SKM-1 treated with dmso at 0.1 percent for 144 hours (cell line): Measurements from ENCODE around the gene GLT1D1.

Experiments
- DNase-seq: peaks from one replicate; lab custom pipeline; 2025; ENCODE audit not compliant: unreplicated experiment; lab: John Stamatoyannopoulos, UW

GLT1D1 gene

GRCh38 chr12:128959901-128960300 lies 106.6 kb downstream of the GLT1D1 start:
- no peak for DNase-seq

GRCh38 chr12:128961308-128961902 lies 108.1 kb downstream of the GLT1D1 start:
- DNase-seq: no peak

GRCh38 chr12:128961957-128962356 lies 108.7 kb downstream of the GLT1D1 start:
- DNase-seq: no peak

DNA sequence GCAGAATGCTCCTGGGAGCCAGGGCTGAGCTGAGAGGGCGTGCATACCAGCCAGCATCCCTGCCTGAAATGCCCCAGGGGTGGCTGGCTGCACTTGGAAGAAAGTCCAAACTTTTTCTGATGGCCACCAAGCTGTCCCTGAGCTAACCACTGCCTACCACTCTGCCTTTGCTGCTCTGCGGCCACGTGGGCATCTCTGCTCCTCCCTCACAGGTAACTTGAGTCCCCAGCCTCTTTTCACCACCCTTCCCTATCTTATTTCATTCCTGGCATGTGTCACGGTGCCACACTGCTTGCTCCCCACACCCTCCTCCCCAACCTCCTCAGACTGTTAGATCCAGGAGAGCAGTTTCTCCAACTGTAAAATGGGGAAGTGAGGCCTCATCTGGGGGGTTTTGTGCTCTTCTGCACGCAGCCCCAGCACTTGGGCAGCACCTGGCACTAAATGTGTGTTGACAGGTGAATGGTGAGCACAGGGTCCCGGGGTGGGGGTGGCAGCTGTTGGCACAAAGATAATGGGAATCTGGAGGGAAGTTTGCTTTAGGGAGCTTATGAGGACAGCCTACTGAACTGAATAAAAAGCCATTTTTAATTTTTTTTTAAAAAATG lies 113.0 kb downstream of the GLT1D1 start:
- DNase-seq: no peak

DNA sequence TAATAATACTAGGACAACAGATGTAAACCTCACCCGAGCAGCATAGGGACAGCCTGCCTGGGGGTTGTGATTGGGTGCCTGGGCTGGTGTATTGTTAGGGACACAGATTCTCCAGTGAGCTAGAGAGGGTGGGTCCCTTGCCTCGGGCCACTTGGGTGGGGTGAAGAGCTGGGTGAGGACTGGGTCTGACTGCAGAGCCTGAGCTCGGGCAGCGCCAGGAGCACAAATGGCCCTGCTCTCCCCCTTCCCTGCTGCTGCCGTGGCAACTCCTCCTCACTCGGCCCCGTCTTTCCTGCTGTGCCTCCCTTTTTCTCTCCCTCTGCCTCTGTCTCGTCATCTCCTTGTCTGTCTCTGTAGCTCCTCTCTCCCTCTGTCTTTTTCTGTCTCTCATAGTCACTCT lies 115.4 kb downstream of the GLT1D1 start:
- DNase-seq: no peak

- DNase-seq: no peak
Observed at GRCh38 chr12:128969480-128970055, 116.3 kb downstream of the GLT1D1 start.

DNA sequence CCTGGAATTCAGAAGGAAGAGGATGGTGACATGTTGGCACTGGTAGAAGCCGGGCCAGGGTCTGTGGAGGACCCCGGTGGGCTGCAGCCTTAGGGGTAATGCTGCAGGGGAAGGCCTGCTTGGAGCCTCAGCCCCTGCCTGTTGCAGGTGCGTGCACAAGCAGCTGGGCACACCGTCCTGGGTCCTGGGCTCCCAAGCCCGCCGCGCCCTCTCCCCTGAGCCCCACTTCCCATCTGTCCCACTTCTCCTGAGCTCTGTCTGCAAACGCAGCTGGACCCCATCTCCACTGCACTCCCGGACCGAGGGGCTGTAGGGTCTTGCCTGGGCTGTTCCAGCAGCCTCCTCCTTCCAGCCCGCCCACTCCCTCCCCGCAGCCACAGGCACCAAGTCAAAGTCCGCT lies 116.8 kb downstream of the GLT1D1 start:
- no peak for DNase-seq

GRCh38 chr12:128970941-128971340 lies 117.7 kb downstream of the GLT1D1 start:
- no peak for DNase-seq

GRCh38 chr12:128971802-128972201 lies 118.5 kb downstream of the GLT1D1 start:
- no peak for DNase-seq

DNA sequence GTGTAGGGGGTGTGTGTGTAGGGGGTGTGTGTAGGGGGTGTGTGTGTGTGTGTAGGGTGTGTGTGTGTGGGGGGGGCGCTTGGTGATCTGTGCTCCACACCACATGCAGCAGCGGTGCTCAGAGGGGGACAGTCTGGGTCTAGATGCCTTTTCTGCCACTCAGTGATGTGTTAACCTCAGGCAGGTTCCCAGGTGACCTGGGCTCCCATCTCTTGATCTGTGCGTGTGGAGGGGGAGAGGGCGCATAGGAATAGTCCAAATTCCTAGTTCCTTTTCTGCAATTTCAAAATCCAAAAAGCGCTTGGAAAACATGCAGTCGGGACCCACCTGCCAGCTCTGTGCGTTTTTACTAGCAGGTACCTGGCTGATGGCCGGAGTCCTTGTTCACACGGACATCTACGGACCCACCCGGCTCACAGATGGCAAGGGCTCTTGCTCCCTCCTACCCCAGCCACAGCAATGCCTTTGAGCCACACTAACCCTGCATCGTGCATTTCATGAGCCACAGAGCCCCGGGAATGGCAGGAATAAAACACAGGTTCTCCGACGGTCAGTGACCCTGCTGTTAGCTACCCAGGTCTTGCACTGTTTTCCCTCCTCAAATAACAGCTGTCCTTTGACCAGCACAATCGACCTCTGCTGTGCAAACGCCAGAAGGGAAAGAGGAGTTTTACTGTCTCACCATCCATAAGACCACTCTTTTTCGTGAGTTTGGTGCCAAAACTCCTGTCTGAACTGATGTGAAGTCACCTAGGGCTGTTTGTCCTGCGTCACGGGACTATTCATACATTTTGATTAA lies 120.8 kb downstream of the GLT1D1 start:
- DNase-seq: no peak

GRCh38 chr12:128974881-128975280 lies 121.6 kb downstream of the GLT1D1 start:
- no peak for DNase-seq

- no peak for DNase-seq
Observed at GRCh38 chr12:128976120-128976738, 123.0 kb downstream of the GLT1D1 start.

DNA sequence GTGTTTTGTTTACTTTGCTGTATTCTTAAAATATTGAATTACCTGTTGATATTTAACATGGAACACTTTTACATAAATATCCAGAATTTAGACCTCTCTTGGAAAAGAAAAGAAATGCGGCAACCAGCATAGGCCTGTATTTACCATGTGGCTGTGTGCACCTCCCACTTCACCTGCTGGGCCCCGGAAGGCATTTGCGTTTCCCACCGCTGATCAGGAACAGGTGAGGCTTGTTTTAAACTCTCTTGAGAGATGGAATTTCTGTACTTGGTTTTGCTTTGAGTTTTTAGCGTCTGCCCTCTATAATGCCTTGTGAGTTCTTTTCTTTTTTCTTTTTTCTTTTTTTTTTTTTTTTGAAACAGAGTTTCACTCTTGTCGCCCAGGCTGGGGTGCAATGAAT lies 124.2 kb downstream of the GLT1D1 start:
- no peak for DNase-seq

GRCh38 chr12:128978067-128978466 lies 124.8 kb downstream of the GLT1D1 start:
- DNase-seq: no peak

DNA sequence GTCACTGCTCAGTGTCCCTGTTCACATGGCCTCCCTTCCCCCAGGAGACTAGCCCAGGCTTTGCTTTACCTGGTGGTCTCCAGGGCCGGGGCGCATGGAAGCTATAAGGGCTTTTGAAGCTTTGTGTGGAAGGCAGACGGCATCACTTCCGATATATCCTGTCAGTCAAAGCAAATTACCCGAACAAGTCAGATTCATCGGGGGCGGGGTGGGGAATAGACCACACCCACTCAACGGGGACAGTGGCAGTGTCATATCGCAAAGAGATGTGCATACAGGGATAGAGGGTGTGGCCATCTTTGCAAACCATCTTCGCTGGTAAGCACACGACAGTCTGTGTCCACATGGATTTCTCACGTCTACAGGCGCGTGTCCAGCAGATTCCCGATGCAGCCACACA lies 127.3 kb downstream of the GLT1D1 start:
- no peak for DNase-seq

DNA sequence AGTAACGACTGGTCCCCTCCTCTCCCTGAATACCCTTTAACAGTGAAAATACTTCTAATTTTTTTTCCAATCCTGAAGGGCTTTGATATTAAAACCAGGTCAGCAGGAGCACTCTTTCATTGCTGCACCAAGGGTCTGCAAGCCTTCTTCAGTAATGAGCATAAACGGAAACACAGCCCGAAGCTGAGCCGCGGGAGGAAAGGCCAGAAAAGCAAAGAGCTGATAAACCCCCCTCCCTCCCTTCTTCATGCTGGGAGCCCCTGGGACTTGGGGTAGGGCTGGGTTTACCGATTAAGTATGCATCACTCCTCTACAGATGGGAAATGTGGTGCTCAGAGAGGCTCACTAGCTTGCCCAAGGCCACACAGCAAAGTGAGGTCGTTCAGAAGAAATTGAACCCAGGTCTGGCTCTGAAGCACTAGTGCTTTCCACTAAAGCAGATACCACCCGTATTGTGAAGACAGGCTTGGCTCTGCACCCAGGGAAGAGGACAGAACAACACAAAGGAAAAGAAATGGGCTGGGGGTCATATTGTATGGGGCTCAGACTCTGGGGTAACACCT lies 128.8 kb downstream of the GLT1D1 start:
- no peak for DNase-seq

DNA sequence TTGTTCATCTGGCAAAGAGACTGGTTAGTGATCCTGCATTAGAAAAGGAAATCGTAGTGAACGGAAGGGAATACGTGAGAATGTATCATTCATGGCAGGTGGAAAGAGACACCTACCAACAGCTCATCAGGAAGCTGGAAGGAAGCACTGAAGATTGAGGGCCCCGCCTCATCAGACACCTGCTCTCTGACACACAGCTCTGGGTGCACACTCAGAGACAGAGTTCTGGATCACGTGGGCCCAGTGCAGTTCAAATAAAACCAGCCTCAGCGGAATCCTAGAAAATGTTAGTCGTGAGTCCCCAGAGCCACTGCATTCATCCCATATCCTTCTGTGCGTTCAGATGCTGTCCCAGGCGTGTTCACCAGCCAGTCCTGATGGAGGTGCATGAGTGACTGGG lies 129.7 kb downstream of the GLT1D1 start:
- DNase-seq: no peak

DNA sequence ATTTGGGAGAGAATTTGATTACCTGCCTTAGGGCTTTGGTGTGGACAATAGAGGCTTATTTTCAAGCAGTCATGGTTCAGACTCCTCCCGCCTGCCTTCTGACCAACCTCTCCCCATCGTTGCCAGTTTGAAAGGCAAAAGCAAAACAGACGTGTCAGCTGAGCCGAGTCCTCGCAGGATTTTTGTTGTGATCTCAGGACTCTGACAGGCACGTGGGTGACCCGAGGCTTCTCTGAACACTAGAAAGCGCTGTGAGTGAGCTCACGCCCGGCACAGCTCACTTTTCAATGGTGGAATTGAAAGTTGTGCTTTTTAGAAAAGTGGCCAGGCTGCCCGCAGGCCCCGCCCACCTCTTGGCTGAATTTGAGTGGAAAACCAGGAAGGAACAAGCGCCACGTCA lies 130.1 kb downstream of the GLT1D1 start:
- DNase-seq: no peak

- DNase-seq: no peak
Observed at GRCh38 chr12:128986957-128987356, 133.7 kb downstream of the GLT1D1 start.

- DNase-seq: no peak
Observed at GRCh38 chr12:128989287-128989686, 136.0 kb downstream of the GLT1D1 start.

GRCh38 chr12:128991716-128992115 lies 138.4 kb downstream of the GLT1D1 start:
- no peak for DNase-seq
